Measurements from ENCODE around the gene PACSIN1. TPM values are rescaled to one million over a fixed set of nuclear protein-coding genes. Genes with fewer than 3 reads are reported as not detected.

Gene PACSIN1
- total and polyA plus RNA-seq, 2 of the 4 experiments (the other 2 are of a cell fraction): 0.02 TPM; not detected in 1

DNA sequence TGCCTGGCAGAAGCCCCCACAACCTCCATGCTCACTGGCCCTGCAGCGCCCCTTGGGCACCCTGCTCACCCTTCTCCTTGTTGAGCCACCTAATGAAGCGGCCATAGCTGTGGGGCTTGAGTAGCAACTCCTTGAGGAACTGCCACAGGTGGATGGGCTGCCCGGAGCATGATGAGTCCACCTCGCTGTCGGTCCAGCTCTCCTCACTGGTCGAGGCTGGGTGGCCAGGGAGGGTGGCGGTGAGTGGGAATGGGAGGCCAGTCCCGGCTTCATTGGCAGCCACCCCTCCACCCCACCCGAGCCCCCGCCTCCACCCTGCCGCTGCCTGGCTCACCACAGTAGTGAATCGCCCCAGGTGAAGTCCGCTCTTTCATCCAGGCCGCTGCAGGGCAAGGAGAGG lies 73.3 kb downstream of the PACSIN1 start:
- WGBS, 2 experiments (ENCODE audit: extremely low coverage in 2 of 2, insufficient read length in 1 of 2): no CpG with 5 or more reads among the region's 14 CpGs
- no peak for TF ChIP-seq CEBPB (IDR thresholded peaks at IDR 0.05; ENCODE audit: low read depth, low read length)
- TF ChIP-seq, protein P1, sequence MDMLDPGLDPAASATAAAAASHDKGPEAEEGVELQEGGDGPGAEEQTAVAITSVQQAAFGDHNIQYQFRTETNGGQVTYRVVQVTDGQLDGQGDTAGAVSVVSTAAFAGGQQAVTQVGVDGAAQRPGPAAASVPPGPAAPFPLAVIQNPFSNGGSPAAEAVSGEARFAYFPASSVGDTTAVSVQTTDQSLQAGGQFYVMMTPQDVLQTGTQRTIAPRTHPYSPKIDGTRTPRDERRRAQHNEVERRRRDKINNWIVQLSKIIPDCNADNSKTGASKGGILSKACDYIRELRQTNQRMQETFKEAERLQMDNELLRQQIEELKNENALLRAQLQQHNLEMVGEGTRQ (IDR thresholded peaks at IDR 0.05; ENCODE audit: low read depth, low read length): no peak
- TF ChIP-seq MXI1 (IDR thresholded peaks at IDR 0.05; ENCODE audit: borderline replicate concordance, low read depth, low read length): no peak
- TF ChIP-seq RCOR1 (IDR thresholded peaks at IDR 0.05; ENCODE audit: insufficient replicate concordance, low read length): no peak
- TF ChIP-seq, protein P2, sequence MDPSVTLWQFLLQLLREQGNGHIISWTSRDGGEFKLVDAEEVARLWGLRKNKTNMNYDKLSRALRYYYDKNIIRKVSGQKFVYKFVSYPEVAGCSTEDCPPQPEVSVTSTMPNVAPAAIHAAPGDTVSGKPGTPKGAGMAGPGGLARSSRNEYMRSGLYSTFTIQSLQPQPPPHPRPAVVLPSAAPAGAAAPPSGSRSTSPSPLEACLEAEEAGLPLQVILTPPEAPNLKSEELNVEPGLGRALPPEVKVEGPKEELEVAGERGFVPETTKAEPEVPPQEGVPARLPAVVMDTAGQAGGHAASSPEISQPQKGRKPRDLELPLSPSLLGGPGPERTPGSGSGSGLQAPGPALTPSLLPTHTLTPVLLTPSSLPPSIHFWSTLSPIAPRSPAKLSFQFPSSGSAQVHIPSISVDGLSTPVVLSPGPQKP (IDR thresholded peaks at IDR 0.05; ENCODE audit: borderline replicate concordance, low read depth, low read length): no peak
- TF ChIP-seq CHD1 (IDR thresholded peaks at IDR 0.05; ENCODE audit: low read depth, low read length): no peak
- TF ChIP-seq BHLHE40 (IDR thresholded peaks at IDR 0.05; ENCODE audit: low read depth, low read length): no peak
- in situ Hi-C loops (cut with MboI; ENCODE audit: low sequenced_read_pairs): no loop called here
- Histone ChIP-seq H3K4me1 (ENCODE audit: control insufficient read depth, insufficient read depth, low read length) (peaks cover 5% of the 10 kb centered on the region; the same call in 1 of the 2 replicates), H2AK5ac (ENCODE audit: low read depth, low read length) (no peak overlapping the region), H3K4ac (ENCODE audit: low read depth, low read length) (no peak overlapping the region), H3K23ac (ENCODE audit: low read depth, low read length) (no peak overlapping the region), H4K5ac (ENCODE audit: low read depth, low read length) (no peak overlapping the region), H2BK20ac (ENCODE audit: low read depth, low read length) (no peak overlapping the region), H3K56ac (ENCODE audit: extremely low read depth, insufficient read depth, low read length) (no peak overlapping the region), H2AFZ (replicated peaks; ENCODE audit: low read length, poor library complexity) (no peak overlapping the region), H2BK5ac (ENCODE audit: low read depth, low read length, poor library complexity, severe bottlenecking) (no peak overlapping the region), H3K18ac (ENCODE audit: low read depth, low read length) (no peak overlapping the region), H3K9me3 (ENCODE audit: control insufficient read depth, insufficient read depth, low read length) (no peaks in the 10 kb centered on the region), H3K27ac (ENCODE audit: insufficient read depth, low read length) (no peak overlapping the region), H3K9me1 (ENCODE audit: insufficient read depth, low read length) (no peaks in the 10 kb centered on the region; the same call in 1 of the 2 replicates), H2BK120ac (ENCODE audit: low read depth, low read length) (no peak overlapping the region), H2BK15ac (ENCODE audit: low read depth, low read length) (no peak overlapping the region), H4K8ac (ENCODE audit: low read depth in 2 of 2, low read length in 2 of 2) (no peak overlapping the region), H3K4me2 (ENCODE audit: low read depth, low read length) (no peak overlapping the region), H3K4me3 (ENCODE audit: insufficient read depth, low read depth, low read length) (no peak overlapping the region), H3K79me1 (ENCODE audit: low read depth in 1 of 2, low read length in 2 of 2) (no peaks in the 10 kb centered on the region), H3K27me3 (ENCODE audit: control insufficient read depth, insufficient read depth, low read length) (peaks cover 4% of the 10 kb centered on the region; the same call in 1 of the 2 replicates), H3K36me3 (ENCODE audit: control insufficient read depth, insufficient read depth, low read length) (no peaks in the 10 kb centered on the region), H4K91ac (ENCODE audit: insufficient read depth, low read depth, low read length) (no peak overlapping the region), H3K14ac (replicated peaks; ENCODE audit: low read depth, low read length) (no peak overlapping the region), H2AK9ac (replicated peaks; ENCODE audit: low read depth, low read length, poor library complexity) (no peak overlapping the region), H4K20me1 (ENCODE audit: insufficient read depth, low read length) (no peaks in the 10 kb centered on the region), H3K9ac (ENCODE audit: low read depth, low read length) (no peak overlapping the region)
- ChIA-PET CTCF (no interaction called here), POLR2A (ENCODE audit: unreplicated experiment) (no interaction called here)
- ATAC-seq (ENCODE audit: low read depth) (no peak), DNase-seq (no peak)
- intact Hi-C loops (cut with micrococcal nuclease): no loop called here
- dilution Hi-C loops (cut with HindIII; ENCODE audit: low sequenced_read_pairs, unreplicated experiment): no loop called here
- no TSS peak for BruUV-seq (replicated peaks)
